Measurements from ENCODE around the gene TRABD2B. TPM values are rescaled to one million over a fixed set of nuclear protein-coding genes. Genes with fewer than 3 reads are reported as not detected.

TRABD2B gene
- total RNA-seq, 1 experiment from 2014 or later = 0.36 TPM

- no peak overlapping the region for H3K4me3 Mint-ChIP-seq (ENCODE audit: unreplicated experiment)
- ChIA-PET POLR2A (no interaction called here), CTCF (no interaction called here)
- no peak overlapping the region for H3K4me3 ChIP-seq (ENCODE audit: low read depth, low read length)
- H3K27me3 Mint-ChIP-seq (ENCODE audit: insufficient read depth, unreplicated experiment) = peaks cover 6% of the 10 kb centered on the region
- H3K9me3 ChIP-seq = no peaks in the 10 kb centered on the region
- H3K4me1 ChIP-seq = no peaks in the 10 kb centered on the region
- intact Hi-C loops (cut with micrococcal nuclease; ENCODE audit: unreplicated experiment) = no loop called here
- TF ChIP-seq, protein P1, sequence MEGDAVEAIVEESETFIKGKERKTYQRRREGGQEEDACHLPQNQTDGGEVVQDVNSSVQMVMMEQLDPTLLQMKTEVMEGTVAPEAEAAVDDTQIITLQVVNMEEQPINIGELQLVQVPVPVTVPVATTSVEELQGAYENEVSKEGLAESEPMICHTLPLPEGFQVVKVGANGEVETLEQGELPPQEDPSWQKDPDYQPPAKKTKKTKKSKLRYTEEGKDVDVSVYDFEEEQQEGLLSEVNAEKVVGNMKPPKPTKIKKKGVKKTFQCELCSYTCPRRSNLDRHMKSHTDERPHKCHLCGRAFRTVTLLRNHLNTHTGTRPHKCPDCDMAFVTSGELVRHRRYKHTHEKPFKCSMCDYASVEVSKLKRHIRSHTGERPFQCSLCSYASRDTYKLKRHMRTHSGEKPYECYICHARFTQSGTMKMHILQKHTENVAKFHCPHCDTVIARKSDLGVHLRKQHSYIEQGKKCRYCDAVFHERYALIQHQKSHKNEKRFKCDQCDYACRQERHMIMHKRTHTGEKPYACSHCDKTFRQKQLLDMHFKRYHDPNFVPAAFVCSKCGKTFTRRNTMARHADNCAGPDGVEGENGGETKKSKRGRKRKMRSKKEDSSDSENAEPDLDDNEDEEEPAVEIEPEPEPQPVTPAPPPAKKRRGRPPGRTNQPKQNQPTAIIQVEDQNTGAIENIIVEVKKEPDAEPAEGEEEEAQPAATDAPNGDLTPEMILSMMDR (IDR thresholded peaks at IDR 0.05; ENCODE audit: insufficient read depth in 1 of 2, low read depth in 1 of 2, low read length in 1 of 2, severe bottlenecking in 1 of 2, unreplicated experiment in 1 of 2) = no peak
- H3K27me3 ChIP-seq (replicated peaks; ENCODE audit: control insufficient read depth, insufficient read depth, low read length) = no peaks in the 10 kb centered on the region
- H3K27ac Mint-ChIP-seq (ENCODE audit: unreplicated experiment) = no peak overlapping the region
- peaks cover 7% of the 10 kb centered on the region for H3K4me1 Mint-ChIP-seq (ENCODE audit: low read depth, unreplicated experiment)
- H3K9me3 Mint-ChIP-seq (ENCODE audit: unreplicated experiment) = no peaks in the 10 kb centered on the region
- BruUV-seq (replicated peaks) = no TSS peak
- no peaks in the 10 kb centered on the region for H3K36me3 ChIP-seq (ENCODE audit: control insufficient read depth, insufficient read depth, low read length)
- no peak for DNase-seq
- H3K36me3 Mint-ChIP-seq (ENCODE audit: insufficient read depth, unreplicated experiment) = no peaks in the 10 kb centered on the region
Observed at GRCh38 chr1:47786316-47786715, 210.9 kb downstream of the TRABD2B start.

- TF ChIP-seq, protein P1 (IDR thresholded peaks at IDR 0.05; ENCODE audit: insufficient read depth in 1 of 2, low read depth in 1 of 2, low read length in 1 of 2, severe bottlenecking in 1 of 2, unreplicated experiment in 1 of 2) = peak in 1 of 2 experiments; percentile 42
- DNase-seq = no peak
Observed at GRCh38 chr1:47785561-47786271, 211.5 kb downstream of the TRABD2B start.

DNA sequence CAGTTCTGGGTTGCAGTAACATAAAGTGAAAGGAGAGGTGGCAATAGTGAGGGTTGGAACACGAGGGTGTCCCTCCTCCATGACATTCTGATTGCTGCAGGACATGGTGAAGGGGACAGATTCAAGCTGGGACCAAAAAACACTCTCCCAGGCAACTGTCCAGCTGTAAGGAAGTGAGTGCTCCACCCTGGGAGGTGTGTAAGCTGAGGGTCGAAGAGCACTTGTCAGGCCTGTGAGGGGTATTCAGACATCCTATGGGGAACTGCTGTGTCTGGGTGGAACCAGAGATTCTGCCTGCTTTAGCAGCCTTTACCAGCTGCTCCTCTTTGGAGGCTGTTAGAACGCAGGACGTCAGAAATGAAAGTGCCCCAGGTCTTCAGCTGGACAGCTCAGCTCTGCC, 212.1 kb downstream of the TRABD2B start:
- H3K9me3 ChIP-seq = no peaks in the 10 kb centered on the region
- Mint-ChIP-seq H3K27me3 (ENCODE audit: insufficient read depth, unreplicated experiment) (peaks cover 6% of the 10 kb centered on the region), H3K36me3 (ENCODE audit: insufficient read depth, unreplicated experiment) (no peaks in the 10 kb centered on the region), H3K4me1 (ENCODE audit: low read depth, unreplicated experiment) (peaks cover 7% of the 10 kb centered on the region), H3K9me3 (ENCODE audit: unreplicated experiment) (no peaks in the 10 kb centered on the region), H3K4me3 (ENCODE audit: unreplicated experiment) (no peak overlapping the region), H3K27ac (ENCODE audit: unreplicated experiment) (no peak overlapping the region)
- DNase-seq = no peak
- no TSS peak for BruUV-seq (replicated peaks)
- H3K4me1 ChIP-seq = no peaks in the 10 kb centered on the region
- H3K4me3 ChIP-seq (ENCODE audit: low read depth, low read length) = no peak overlapping the region
- no peaks in the 10 kb centered on the region for H3K36me3 ChIP-seq (ENCODE audit: control insufficient read depth, insufficient read depth, low read length)
- ChIA-PET POLR2A (no interaction called here), CTCF (no interaction called here)
- H3K27me3 ChIP-seq (replicated peaks; ENCODE audit: control insufficient read depth, insufficient read depth, low read length) = no peaks in the 10 kb centered on the region
- TF ChIP-seq, protein P1 (IDR thresholded peaks at IDR 0.05; ENCODE audit: insufficient read depth in 1 of 2, low read depth in 1 of 2, low read length in 1 of 2, severe bottlenecking in 1 of 2, unreplicated experiment in 1 of 2) = no peak
- intact Hi-C loops (cut with micrococcal nuclease; ENCODE audit: unreplicated experiment) = loop anchor here (1.0 kb wide), 1 partner anchor 146 kb away; no protein-coding TSS in a partner anchor

More at GRCh38 chr1:47785561-47786271, 211.5 kb downstream of the TRABD2B start:
- H3K4me3 Mint-ChIP-seq (ENCODE audit: unreplicated experiment) = no peak overlapping the region
- Histone ChIP-seq H3K36me3 (ENCODE audit: control insufficient read depth, insufficient read depth, low read length) (no peaks in the 10 kb centered on the region), H3K4me1 (no peaks in the 10 kb centered on the region), H3K4me3 (ENCODE audit: low read depth, low read length) (no peak overlapping the region), H3K27me3 (replicated peaks; ENCODE audit: control insufficient read depth, insufficient read depth, low read length) (no peaks in the 10 kb centered on the region), H3K9me3 (no peaks in the 10 kb centered on the region)
- H3K27me3 Mint-ChIP-seq (ENCODE audit: insufficient read depth, unreplicated experiment) = peaks cover 6% of the 10 kb centered on the region
- no peak overlapping the region for H3K27ac Mint-ChIP-seq (ENCODE audit: unreplicated experiment)
- CTCF ChIA-PET = no interaction called here
- POLR2A ChIA-PET = no interaction called here
- no peaks in the 10 kb centered on the region for H3K9me3 Mint-ChIP-seq (ENCODE audit: unreplicated experiment)
- intact Hi-C loops (cut with micrococcal nuclease; ENCODE audit: unreplicated experiment) = loop anchor here (1.0 kb wide), 1 partner anchor 146 kb away; no protein-coding TSS in a partner anchor
- no peaks in the 10 kb centered on the region for H3K36me3 Mint-ChIP-seq (ENCODE audit: insufficient read depth, unreplicated experiment)
- H3K4me1 Mint-ChIP-seq (ENCODE audit: low read depth, unreplicated experiment) = peaks cover 7% of the 10 kb centered on the region
- no TSS peak for BruUV-seq (replicated peaks)
